Diencephalon (tissue), 1 donor: ENCODE results near the gene ARL6IP6. TPM values are rescaled to one million over a fixed set of nuclear protein-coding genes. Genes with fewer than 3 reads are reported as not detected.

Experiments used
- total RNA-seq: library from RNA; depleted of rRNA; stranded (reverse); fragments of >200 nt; gene quantifications from one replicate; pipeline ENCODE4 v1.2.3, GENCODE V29; 2014

The ARL6IP6 gene
- total RNA-seq, result 32.3 TPM

DNA sequence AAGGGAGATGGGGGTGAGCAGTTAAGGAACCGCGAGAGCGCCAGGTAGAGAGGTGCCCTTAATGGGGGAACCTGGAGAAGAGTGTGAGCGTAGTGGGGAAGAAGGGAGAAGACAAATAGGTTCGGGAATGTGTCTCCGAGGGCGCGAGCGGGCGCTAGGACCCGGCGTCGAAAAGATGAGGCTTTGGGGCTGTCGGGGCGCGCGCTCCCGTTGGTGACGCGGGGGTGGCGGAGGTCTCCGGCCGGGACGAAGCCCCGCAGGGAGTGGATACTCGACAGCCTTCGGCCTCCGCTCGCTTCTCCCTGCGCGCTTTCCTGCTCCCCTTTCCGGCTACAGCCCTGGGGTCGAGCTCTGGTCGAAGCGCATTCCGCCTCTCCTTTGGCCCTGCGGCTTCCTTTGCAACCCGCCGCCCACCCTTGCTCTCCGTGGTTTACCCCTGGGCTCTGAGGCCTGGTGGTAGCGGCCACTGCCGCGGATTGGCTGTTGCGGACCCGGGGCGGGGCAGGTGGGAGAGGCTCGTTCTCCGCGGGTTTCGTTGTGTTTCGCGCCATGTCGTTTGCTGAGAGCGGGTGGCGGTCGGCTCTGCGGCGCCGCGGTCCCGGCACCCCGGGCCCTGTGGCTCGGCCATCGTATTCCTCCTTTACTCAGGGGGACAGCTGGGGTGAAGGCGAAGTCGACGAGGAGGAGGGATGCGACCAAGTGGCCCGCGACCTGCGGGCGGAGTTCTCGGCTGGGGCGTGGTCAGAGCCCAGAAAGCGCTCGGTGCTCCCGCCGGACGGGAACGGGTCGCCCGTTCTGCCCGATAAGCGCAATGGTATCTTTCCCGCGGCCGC lies at the start of gene ARL6IP6:
Gene ARL6IP6 (plus strand): TSS at position 545 of the 833 bp plus-strand sequence. CDS start 5 bp downstream, at position 550.

GRCh38 chr2:152717228-152718075 lies 968 bp upstream of the ARL6IP6 start, which contains the start of gene PRPF40A:
PRPF40A (minus strand) TSS chr2:152717461; CDS start chr2:152717439, 22 bp downstream.

Other genes with a start within 250 kb of the ARL6IP6 start
- 98.7 TPM for gene PRPF40A, start 1.2 kb upstream of the ARL6IP6 start, total RNA-seq